Muscle of leg (tissue), 11 donors: Measurements from ENCODE around the gene LHPP. TPM values are rescaled to one million over a fixed set of nuclear protein-coding genes. Genes with fewer than 3 reads are reported as not detected.

ENCODE experiments used
- DNase-seq: peaks from one replicate; pipeline ENCODE4 v3.0.0; 2013
- H3K27ac ChIP-seq: one replicate; pipeline ENCODE4 v1.5.1; 2013; ENCODE audit warnings: mild to moderate bottlenecking, low read length, control low read depth
- H3K27me3 ChIP-seq: one replicate; pipeline ENCODE4 v1.6.1; 2013; ENCODE audit warnings: low read length; ENCODE audit not compliant: control insufficient read depth, insufficient read depth
- H3K36me3 ChIP-seq: one replicate; pipeline ENCODE4 v1.6.1; 2013; ENCODE audit warnings: low read length; ENCODE audit not compliant: control insufficient read depth, insufficient read depth
- H3K4me1 ChIP-seq: one replicate; pipeline ENCODE4 v1.6.1; 2013; ENCODE audit warnings: low read length; ENCODE audit not compliant: control insufficient read depth, insufficient read depth
- H3K4me3 ChIP-seq: one replicate; pipeline ENCODE4 v1.5.1; 2013; ENCODE audit warnings: low read length, control low read depth
- H3K9me3 ChIP-seq: replicated peaks from 2 replicates; pipeline ENCODE4 v1.6.1; 2013; ENCODE audit warnings: low read depth, low read length; ENCODE audit not compliant: control insufficient read depth
- WGBS: methylation state at CpG from one replicate; pipeline ENCODE4 v1.1.5; 2013; ENCODE audit warnings: missing lambda C conversion rate; ENCODE audit not compliant: insufficient coverage; 5-methylcytosine and 5-hydroxymethylcytosine counted together
- polyA plus RNA-seq, 8 donors: library from polyadenylated mRNA; unstranded; fragments of 120-200 nt; gene quantifications; one replicate each; pipeline versions ENCODE4 v1.2.1 to v1.2.3, GENCODE V29; 2013; ENCODE audit warnings: inconsistent platforms in 1 of 8, low replicate concordance in 1 of 8; ENCODE audit not compliant: insufficient read length in 8 of 8, insufficient read depth in 1 of 8
- total RNA-seq: library from RNA; stranded (reverse); fragments of 120-200 nt; gene quantifications from one replicate; pipeline ENCODE4 v1.2.4, GENCODE V29; 2013

Gene LHPP
- total and polyA plus RNA-seq, 9 donors, result 2.9 to 9.9 (median 8.0) TPM

DNA sequence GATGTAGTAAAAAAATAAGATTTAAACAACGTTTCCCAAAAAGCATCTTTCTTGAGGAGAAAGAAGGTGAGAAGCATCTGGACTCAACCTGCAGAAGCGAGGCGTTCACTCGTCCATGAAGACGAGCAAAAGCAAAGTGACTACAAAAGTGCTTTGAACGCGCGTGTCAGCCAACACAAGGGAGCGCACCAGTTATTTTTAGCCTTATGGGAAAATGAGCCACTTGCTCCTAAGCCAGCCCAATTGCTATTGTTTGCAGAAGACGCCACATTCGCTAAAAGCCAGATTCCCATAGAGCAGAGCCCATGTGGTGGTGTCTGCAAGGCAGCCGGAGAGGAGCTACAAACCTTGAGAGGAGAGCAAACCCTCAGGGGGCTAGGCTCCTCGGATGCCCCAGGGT lies 160.0 kb downstream of the LHPP start:
- peak; percentile 49 for DNase-seq
- Histone ChIP-seq H3K4me1 (peaks cover 81% of the 10 kb centered on the region), H3K27me3 (no peaks in the 10 kb centered on the region), H3K36me3 (peaks cover 30% of the 10 kb centered on the region), H3K9me3 (no peaks in the 10 kb centered on the region), H3K27ac (peak overlapping the region; percentile 51), H3K4me3 (no peak overlapping the region)
- 81% methylated on average over 10 of the region's 13 CpGs for WGBS

DNA sequence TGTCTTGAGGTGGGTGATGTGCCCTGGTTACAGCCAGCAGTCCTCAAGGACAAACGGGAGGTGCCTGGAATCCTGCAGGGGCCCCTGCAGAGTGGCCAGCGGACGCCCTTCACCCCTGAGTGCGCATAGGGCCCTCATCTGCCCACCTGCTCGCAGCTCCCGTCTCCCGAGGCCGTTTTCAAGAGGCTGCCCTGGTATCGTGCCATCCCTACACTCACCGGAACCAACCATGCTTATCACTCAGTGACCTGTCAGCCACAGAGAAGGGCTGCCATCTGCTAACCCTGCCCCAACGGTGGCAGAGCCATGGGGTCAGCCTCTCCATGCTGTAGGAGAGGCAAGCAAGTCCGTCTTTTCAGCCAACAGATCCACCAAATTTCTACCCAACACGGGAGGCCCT lies 160.5 kb downstream of the LHPP start:
- peaks cover 87% of the 10 kb centered on the region for H3K4me1 ChIP-seq

DNA sequence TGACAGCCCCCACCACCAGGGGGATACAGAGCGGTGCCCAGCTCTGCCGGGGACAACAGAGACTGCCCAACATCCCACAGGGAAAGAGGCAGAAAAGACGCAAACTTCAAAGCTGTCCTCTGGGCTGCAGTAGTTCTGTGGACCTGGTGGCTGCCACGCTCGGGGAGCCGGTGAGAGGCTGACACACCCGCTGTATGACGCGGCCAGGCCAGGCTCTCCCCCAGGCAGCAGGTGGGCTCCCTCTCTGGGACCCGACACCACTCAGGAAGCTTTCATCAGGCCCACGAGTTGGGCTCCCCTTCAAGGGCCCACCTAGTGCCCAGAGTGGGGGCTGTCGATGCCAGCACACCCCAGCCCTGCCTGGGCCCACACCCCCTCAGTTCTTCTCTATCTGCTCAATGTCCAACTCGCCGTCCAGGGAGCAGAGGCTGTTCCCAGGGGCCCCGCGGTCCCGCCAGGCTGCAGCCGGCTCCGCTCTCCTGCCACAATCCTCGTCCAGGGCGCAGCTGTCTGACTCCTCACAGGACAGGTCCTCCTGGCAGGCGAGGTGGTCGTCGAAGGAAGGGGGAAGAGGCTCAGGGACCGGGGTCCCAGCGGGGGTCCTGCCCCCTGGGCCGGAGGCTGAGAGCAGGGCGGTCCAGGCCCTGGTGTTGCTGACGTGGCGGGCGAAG lies 161.4 kb downstream of the LHPP start:
- Histone ChIP-seq H3K36me3 (peaks cover 19% of the 10 kb centered on the region), H3K27ac (peak overlapping the region; percentile 67), H3K27me3 (no peaks in the 10 kb centered on the region), H3K9me3 (no peaks in the 10 kb centered on the region), H3K4me3 (no peak overlapping the region), H3K4me1 (peaks cover 92% of the 10 kb centered on the region)
- no peak for DNase-seq
- 81% methylated on average over 29 of the region's 31 CpGs for WGBS

More for the DNA sequence above, 160.5 kb downstream of the LHPP start:
- Histone ChIP-seq H3K27me3 (no peaks in the 10 kb centered on the region), H3K9me3 (no peaks in the 10 kb centered on the region), H3K36me3 (peaks cover 27% of the 10 kb centered on the region), H3K4me3 (no peak overlapping the region), H3K27ac (peak overlapping the region; percentile 51)
- 89% methylated on average over 11 of the region's 13 CpGs for WGBS
- DNase-seq, result no peak

DNA sequence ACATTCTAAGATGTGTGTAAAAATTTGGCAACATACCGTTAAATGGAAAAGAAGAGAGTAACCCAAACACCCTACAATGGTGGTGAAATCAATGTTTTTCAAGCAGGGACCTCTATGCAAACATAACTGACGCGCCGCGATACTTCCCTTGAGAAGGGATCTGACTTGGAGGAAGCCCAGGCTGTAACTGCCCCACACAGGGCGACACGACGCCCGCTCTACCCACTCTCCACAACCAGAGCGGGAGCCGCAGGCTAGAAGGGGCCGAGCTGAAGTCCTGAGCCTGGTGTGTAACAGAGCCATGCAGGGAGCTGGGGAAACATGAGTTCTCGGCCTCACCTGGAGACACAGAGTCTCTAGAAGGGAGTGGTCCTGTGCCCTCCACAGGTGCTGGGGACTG lies 162.4 kb downstream of the LHPP start:
- Histone ChIP-seq H3K4me1 (peaks cover 93% of the 10 kb centered on the region), H3K9me3 (no peaks in the 10 kb centered on the region), H3K27ac (peak overlapping the region; percentile 75), H3K27me3 (no peaks in the 10 kb centered on the region), H3K4me3 (no peak overlapping the region), H3K36me3 (peaks cover 11% of the 10 kb centered on the region)
- no peak for DNase-seq
- WGBS, result 94% methylated on average over 5 of the region's 13 CpGs

DNA sequence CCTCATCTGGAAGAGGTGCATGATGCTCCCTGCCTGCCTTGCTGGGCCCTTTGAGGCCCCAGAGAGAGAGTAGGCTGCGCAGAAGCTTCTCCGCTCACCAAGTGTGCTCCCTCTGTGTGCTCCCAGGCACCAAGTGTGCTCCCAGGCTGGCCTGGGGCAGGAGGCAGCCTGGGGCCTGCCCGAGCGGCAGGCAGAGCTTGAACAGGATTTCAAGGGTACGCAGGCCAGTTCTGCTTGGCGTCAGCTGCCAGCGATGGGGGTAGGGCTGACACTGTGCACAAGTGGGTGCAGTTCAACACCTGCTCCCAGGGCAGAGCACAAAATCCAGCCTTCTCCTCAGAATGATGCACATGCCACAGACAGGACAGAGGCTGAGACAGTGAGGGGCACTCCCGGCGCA lies 162.8 kb downstream of the LHPP start:
- peaks cover 93% of the 10 kb centered on the region for H3K4me1 ChIP-seq
- H3K27ac ChIP-seq, result peak overlapping the region; percentile 75

DNA sequence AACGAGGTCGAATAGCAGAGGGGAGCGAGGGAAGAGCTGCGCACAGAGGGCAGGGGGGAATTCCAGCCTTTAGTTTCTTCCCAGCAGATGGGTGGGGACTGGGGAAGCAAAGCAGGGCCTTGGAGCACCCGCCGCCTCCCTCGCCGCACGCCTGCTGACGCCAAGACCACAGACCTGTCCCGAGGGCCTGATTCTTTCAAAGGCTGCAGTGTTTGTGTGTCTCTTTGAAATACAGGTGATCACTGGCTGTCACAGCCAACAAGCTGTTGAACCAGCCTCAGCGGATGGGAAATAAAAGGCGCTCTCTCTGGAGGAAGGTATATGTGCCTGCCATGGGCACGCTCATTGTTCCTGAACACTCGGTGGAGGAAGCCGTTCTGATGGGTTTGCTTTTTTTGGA lies 163.3 kb downstream of the LHPP start:
- no peaks in the 10 kb centered on the region for H3K27me3 ChIP-seq
- no peak for DNase-seq
- H3K36me3 ChIP-seq, result peaks cover 11% of the 10 kb centered on the region
- H3K27ac ChIP-seq, result peak overlapping the region; percentile 75
- H3K4me1 ChIP-seq, result peaks cover 93% of the 10 kb centered on the region
- H3K4me3 ChIP-seq, result no peak overlapping the region
- WGBS, result 87% methylated on average over 9 of the region's 16 CpGs
- H3K9me3 ChIP-seq, result no peaks in the 10 kb centered on the region

More for the DNA sequence above, 162.8 kb downstream of the LHPP start:
- 89% methylated on average over 9 of the region's 9 CpGs for WGBS
- Histone ChIP-seq H3K36me3 (peaks cover 11% of the 10 kb centered on the region), H3K9me3 (no peaks in the 10 kb centered on the region), H3K27me3 (no peaks in the 10 kb centered on the region), H3K4me3 (no peak overlapping the region)
- peak; percentile 52 for DNase-seq

DNA sequence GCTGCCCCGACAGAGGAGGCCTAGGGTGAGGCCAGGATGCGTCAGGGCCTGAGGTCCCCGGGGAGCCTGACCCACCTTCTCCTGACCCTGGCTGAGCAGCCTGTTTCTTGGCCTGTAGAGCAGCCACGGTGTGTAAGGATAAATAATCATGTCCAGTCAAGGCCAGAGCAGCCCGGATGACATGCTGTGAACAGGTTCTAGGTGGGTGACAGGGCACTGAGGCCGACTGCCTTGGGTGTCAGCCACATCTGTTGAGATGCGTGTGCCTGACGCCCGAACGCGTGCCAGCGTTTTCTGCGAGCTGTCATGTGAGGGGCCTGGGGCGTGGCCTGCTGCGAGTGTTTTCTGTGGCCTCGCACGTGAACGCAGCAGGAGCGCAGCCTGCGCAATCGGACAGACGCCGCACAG lies 164.2 kb downstream of the LHPP start:
- WGBS, result 83% methylated on average over 23 of the region's 23 CpGs

DNA sequence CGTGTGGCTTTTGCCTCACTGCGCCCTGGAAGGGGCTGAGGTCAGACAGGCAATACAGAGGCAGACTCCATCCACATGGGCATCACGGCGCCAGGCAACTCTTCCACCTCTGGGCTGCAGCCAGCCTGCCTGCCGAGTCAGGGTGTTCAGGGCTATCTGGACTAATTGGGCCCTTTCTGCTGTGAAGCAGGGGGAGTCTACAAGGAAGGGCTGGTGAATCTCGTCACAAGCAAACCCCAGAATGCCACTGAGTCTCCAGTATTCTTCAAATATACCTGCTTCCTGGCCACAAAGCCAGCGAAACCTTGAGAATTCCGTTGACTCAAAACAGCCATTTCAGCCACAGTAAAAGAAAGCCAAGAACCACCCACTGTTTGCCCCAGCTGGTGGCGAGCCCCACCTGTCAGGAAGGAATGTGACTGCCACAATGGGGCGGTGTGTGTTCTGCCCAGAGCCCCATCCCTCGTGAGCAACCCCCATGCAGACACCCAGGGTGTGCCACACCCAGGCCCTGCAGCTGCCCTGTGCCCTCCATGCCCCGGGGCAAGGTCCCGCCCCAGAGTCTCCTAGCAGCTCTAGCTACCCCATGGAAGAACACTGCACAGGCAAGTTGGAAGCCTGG lies 165.2 kb downstream of the LHPP start:
- Histone ChIP-seq H3K4me1 (peaks cover 94% of the 10 kb centered on the region), H3K27ac (peak overlapping the region; percentile 76), H3K36me3 (peaks cover 11% of the 10 kb centered on the region), H3K4me3 (no peak overlapping the region), H3K27me3 (no peaks in the 10 kb centered on the region), H3K9me3 (no peaks in the 10 kb centered on the region)
- WGBS, result 79% methylated on average over 12 of the region's 13 CpGs
- peak; percentile 61 for DNase-seq

More for the DNA sequence above, 164.2 kb downstream of the LHPP start:
- Histone ChIP-seq H3K27ac (no peak overlapping the region), H3K27me3 (no peaks in the 10 kb centered on the region), H3K9me3 (no peaks in the 10 kb centered on the region), H3K4me3 (no peak overlapping the region), H3K36me3 (peaks cover 11% of the 10 kb centered on the region), H3K4me1 (peaks cover 97% of the 10 kb centered on the region)
- no peak for DNase-seq

DNA sequence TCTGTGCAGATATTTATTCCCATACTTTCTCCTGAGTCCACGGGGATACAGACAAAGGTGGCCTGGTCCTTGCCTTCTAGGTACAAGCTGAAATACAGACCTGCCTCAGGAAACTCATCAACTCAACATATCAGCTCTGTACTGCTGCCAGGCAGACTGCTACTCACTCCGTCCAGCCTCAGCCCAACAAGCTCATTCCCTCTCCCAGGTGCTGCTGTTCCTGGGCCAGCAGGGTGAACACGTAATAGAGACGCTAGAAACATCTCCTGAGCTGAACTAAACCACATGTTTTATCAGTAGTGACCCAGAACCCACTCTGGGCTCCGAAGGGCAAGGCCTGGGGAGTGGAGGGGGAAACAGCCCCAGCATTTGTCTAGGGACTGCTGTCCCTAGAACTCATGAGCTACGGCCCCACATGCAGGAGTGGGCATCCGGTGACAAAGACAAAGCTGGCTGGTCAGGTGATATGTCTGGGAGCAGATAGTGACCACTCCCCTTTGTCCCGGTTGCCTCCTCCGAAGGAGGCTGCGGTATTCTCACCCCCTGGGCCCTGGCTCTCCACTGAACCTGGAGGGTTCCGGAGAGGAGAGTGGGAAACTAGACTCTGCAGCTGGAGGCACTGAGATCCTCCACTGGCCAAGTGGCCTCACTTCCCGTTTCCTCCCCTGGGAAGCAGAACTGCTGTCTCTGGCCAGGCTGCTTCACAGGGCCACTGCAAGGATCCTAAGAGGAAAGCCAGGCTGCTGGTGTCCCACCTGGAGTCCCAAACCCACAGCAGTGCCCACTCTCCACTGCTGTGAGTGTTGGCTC lies 166.4 kb downstream of the LHPP start:
- DNase-seq, result peak; percentile 84
- WGBS, result 21% methylated on average over 7 of the region's 12 CpGs
- peak overlapping the region; percentile 76 for H3K27ac ChIP-seq
- peaks cover 93% of the 10 kb centered on the region for H3K4me1 ChIP-seq
- no peaks in the 10 kb centered on the region for H3K27me3 ChIP-seq
- no peaks in the 10 kb centered on the region for H3K9me3 ChIP-seq
- peaks cover 3% of the 10 kb centered on the region for H3K36me3 ChIP-seq
- no peak overlapping the region for H3K4me3 ChIP-seq

DNA sequence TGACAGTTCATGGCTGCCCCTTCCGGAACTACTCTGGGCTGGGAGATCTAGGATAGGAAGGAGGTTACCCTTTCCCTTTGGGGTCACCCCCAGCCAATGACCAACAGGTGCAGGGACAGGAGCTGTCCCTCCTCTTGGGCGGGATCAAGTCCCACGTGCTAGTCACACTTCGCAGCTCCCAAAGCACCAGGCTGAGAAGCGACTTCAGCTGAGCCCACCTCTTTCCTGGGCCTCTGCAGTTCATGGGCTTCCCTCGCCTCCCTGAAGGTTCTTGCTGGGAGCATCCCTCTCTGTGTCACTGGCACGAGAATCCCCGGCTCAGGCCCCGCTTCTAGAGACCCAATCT lies 167.0 kb downstream of the LHPP start:
- Histone ChIP-seq H3K4me3 (no peak overlapping the region), H3K36me3 (peaks cover 2% of the 10 kb centered on the region)
- 84% methylated on average over 6 of the region's 9 CpGs for WGBS

More for the DNA sequence above, 167.0 kb downstream of the LHPP start:
- DNase-seq, result no peak
- Histone ChIP-seq H3K4me1 (peaks cover 87% of the 10 kb centered on the region), H3K27me3 (no peaks in the 10 kb centered on the region), H3K9me3 (no peaks in the 10 kb centered on the region), H3K27ac (peak overlapping the region; percentile 76)
